ENCODE measurements around the gene PPP3CA.

Gene PPP3CA

DNA sequence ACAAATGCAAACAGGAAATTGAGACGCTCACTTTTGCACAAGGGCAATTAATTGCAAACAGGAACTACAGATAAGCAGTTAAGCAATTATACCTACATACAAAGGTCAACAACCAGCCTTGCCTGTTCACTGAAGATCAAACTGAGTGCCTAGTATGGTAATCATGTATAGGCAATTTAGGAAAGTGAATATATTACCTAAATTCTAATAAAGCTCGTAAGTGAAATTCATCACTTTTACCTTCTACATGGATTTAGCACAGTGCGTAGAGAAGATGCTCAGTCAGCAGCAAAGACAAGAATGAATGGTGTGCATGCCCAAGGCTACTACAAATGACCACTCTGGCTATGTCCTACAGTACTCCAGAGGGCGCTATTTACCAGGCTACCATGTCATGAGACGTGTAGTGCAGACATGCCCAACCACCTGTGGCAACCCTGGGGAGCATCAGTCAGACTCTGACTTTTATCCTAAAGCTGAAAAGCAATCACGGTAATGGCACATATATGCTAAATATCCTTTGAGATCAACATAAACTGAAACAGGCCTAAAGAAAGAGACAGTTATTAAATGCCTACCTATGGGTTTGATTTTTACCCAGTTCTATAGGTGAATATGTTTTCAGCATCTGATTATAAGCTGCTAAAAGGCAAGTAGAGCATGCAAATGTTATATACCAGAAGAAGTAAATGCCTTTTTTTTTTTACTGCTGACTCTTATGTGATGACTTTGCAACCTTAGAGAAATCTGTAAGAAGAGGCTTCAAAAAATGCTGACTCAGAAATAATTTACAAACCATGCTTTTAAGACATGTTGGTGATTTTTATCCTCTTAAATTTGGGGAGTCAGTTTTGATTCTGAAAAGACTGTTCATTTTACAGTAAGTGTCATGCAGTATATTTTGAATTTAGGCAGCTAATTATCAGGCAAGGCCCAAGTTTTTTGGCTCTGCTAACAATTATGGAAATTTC is 178.0 kb downstream of the PPP3CA start:
- peak; percentile 61 for DNase-seq

DNA sequence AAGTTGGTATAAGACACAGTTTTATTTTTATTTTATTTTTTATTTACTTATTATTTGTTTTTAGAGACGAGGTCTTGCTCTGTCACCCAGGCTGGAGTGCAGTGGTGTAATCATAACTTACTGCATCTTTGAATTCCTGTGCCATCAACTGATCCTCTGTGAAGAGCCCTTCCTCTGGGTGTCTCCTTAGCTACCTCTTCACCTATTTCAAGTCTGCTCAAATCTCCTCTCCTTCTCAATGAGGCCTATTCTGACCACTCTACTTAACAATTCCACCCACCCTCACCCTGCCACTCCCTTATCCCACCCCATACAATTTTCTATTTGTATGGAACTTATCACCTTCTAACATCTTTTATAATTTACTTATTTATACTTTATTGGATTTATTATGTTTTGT is 183.4 kb downstream of the PPP3CA start:
- no peak for DNase-seq

DNA sequence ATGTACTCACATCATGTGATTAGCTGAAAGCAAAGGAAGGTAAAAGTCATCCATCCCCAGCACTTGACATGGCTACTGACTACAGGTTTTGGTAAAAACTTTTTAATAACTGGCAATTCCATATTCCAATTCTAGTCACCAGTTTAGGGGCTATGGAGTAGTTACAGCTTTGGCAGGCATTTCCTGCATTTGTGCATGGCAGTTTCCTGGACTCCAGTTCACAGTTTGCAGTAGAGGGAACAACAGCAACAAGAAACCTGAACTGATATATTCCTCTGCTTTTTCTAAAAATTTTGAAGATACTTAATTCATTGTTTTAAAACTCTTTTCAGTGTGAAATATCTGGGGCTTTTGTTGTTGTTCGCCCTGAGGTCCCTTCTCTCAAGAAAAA is 184.3 kb downstream of the PPP3CA start:
- DNase-seq = no peak

DNA sequence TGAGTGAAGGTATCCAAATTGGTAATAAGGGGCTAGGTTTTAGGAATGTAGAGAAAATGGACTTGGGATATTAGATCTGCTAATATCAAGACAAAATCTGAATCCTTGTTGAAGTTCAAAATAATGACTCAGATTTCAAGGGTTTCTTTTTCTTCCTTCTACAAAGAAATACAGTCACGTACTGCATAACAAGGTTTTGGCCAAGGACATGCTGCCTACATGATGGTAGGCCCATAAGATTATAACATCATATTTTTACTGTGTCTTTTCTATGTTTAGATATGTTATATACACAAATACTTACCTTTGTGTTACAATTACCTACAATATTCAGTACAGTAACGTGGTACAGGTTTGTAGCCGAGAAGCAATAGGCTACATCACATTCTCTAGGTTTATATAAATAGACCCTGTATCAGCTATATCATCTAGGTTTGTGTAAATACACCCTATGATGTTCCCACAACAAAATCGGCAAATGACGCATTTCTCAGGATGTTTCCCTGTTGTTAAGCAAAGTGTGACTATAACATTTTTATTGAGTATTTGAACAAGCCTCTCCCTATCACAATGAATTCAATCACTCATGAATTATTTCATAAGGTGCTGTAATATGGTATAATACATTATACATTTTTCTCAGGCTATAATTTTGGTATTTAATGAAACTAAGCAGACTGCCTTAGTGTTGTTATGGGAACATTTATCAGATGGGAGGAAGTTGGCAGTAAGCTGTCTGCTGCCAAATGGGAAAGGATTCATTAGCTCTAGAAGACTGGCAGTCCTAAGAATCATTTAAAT is 186.3 kb downstream of the PPP3CA start:
- DNase-seq = no peak

DNA sequence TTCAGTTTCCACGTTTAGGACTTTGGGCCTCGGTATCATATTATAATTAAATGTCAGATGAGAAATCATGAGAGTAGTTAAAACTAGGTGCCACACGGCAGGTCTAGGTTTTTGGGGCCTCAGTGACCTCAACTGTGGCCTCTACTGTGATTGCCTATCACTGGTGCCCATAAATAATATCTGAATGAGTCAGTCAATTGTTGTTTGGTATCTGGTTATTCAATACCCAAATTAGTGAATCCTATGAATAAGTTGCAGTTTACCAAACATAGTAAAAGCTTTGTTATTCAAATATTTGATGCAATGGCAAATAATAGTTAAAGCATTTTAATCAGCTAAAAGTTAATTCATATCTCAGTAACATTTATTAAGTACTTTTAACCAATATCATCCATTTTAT is 188.8 kb downstream of the PPP3CA start:
- DNase-seq = no peak

DNA sequence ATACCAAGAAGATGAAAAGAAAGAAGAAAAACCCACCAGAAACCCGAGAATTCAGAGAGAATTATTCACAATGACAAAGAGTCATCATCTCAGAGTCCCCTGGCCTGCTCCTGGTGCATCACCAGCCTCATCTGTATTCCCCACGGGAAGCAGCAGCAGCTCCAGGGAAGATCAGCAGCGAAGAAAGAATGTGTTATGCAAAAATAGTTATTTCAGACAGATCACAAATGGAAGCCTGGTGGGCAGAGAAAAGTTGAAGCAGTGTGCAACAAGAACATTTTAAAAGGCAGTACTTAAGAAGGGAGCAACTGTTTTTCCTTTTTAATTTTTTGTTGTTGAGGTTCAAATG is 189.2 kb downstream of the PPP3CA start:
- DNase-seq = no peak

DNA sequence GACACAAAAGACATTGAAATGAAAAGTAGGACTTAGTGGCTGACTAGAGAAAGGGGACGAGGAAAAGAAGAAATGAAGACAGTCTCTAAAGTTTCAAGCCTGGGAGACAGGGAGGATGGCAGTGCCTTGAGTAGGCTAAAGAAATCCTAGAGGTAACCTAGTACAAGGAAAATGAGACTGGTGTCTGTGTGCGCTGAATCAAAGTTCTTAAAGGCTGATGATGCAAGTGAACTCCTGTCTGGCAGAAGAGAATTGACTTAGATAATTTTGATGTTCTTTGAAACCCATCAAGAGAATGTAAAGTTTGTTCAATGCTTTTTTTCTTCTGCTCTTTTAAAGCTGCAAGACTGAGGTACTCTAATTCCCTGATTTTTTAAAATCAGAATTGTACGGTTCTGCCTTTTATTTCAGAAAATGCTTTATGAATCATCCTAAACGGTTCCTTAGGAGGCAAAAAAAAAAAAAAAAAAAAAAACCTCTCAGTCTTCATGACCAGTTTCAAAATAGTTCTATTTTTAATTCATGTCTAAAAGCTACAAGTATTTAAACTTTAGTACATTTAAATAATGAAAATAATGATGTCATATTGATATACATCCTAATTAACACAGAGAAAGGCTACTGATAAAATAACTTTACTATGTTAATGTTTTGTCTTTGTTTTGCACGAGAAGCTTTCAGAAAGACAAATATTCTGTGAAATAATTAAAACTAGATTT is 189.8 kb downstream of the PPP3CA start:
- no peak for DNase-seq

DNA sequence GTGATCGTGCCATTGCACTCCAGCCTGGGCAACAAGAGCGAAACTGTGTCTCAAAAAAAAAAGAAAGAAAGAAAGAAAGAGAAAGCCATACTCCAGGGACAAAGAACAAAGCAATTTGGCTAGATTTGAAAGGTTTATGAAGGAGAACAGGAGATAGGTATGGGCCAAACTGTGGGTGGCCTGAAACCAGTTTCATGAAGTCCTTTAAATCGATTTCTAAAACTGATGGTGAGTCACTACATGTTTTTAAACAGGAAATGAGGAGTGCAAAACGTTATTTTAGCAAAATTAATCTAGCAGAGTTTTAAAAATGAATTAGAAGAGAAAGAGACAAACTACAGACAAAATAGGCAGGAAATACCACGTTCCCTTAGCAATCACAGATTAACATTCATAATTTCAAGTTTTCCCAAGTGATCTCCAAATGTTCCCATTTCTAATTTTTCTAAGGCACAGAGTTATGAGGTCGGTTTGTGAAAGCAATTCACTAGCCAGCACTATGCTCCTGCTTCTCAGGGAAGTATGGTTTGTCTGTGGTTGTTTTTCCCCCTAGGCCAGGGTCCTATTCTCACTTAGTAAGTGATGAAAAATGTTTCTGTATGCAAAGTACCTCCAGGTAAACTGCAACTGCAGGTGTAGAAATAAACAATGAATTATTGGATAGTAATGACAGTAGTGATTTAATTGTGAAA is 190.6 kb downstream of the PPP3CA start:
- DNase-seq = no peak

DNA sequence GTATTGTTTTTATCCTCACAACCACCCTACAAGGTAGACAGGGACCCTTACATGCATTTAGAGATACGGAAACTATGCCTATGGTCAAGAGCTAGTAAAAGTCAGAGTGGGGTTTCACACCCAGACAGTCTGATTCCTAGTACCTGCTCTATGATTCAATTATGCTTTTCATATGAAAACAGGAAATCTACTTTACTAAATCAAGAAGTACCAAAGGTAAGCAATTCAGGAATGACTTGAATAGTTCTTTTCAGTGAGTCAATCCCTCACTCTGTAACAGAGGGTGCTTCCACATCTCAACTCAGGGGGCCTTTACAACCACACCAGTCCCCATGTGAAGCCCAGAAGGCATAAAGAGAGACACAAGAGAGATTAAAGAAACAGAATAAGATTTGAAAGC is 191.4 kb downstream of the PPP3CA start:
- peak; percentile 14 for DNase-seq

DNA sequence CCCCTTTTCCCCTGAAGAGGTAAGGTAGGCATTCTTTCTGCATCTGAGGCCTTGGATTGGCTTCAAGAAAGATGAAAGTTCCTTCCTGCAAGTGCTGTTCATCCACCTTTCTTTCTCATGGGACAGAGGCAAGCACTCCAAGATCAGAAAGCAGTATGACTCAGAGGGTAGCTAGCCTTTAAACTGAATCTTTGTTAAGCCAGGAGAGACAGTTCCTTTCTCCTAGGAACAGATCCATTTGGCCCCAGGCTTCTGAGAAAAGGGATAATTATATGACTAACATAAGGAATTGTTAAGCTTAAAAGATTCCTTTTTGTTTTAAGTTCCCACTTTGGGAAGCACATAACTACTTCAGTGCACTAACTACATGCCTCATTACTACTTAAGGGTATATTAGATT is 192.0 kb downstream of the PPP3CA start:
- no peak for DNase-seq

DNA sequence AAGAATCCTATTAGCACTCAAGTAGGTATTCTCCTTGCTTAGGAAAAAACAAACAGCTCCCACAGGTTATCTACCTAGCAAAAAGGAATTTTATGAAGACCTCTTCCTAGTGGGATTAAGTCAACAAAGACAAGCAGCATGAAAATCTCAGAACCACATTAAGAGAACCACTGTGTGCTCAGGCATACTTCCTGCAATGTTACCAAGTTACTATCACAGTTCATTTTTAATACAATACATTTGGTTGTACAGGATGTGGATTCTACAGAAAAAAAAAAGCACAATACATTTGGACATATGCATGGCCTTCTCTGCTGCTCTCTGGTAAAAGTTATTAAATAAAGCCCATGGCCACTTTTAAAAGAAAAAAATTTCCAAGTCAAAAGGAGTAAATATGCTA is 193.7 kb downstream of the PPP3CA start:
- DNase-seq = no peak

DNA sequence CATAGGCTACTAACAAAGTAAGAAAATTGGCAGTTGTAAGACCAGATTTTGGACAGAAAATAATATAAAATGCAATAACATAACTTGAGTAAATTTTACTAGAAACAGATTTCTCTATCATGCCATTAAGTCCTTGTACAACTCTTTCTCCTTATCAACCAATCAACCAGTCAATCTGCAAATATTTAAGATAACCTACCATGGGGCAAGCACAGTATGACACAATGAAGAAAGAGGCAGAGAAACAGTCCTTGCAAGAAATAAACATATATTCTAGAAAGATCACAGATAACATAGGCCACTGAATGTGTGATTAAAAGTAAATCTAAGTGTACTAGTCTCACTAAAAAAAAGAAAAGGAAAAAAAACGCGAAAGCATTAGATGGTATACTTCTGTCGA is 194.8 kb downstream of the PPP3CA start:
- DNase-seq = no peak

DNA sequence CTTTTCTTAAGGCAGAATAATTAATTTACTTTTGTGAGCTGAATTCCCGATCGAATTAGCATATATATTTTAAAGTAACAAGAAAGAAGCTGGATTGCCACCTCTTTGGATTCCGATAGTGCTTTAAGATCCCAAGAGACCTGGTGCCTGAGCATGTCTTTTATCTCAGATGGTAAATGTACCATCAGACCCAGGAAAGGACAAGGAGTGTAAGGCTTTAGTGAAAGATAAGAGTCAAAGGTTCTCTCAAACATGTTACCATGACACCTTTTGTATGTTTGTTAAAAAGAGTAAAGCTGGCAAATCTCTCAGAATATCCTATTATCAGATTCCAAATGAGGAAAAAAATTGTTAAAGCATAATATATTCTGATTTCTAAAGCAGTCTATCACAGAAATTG is 198.8 kb downstream of the PPP3CA start:
- no peak for DNase-seq

DNA sequence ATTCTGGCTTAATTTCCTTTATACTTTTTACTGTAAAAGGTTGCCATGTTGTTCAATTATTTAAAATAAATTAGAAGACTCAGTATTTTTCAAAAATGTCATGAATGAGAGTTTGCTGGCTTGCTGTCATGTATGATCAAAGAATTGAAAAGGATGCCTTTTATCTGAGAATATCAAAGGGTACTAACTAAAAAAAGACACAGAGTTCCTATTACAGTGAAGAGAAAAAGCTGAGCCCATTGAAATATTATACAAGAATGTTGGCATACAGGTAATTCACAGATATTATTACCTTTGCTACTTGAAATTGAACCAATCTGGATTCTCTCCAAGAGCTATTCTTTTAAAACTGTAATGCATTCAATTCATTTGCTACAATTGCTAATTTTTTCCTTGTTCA is 200.0 kb downstream of the PPP3CA start:
- DNase-seq = no peak

DNA sequence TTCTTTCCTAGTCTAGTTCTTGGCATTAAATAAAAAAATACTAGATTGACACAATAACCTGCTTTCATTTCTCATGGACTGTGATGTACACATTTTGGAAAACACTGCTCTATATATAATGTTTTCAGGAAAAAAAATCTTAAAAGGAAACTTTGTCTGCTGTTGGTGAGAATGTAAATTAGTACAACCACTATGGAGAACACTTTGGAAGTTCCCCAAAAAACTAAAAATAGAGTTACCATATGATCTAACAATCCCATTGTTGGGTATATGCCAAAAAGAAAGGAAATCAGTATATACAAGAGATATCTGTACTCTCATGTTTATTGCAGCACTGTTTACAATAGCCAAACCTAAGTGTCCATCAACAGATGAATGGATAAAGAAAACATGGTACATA is 202.3 kb downstream of the PPP3CA start:
- DNase-seq = no peak

DNA sequence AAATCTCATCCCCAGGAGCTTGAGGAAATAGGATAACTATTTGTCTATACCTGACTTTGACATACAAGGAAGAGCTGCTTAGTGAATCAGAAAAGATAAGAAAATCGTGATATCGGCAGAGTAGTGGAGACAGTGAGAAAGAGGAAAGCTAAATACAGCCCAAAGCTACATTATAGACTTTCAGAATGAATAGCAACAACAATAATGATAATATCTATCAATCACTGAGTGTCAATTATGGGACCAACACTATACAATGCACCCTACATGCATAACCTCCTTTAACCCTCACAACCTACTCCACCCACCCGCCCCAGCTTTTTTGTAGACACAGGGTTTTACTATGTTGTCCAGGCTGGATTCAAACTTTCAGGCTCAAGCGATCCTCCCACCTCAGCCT is 205.1 kb downstream of the PPP3CA start:
- DNase-seq = no peak

DNA sequence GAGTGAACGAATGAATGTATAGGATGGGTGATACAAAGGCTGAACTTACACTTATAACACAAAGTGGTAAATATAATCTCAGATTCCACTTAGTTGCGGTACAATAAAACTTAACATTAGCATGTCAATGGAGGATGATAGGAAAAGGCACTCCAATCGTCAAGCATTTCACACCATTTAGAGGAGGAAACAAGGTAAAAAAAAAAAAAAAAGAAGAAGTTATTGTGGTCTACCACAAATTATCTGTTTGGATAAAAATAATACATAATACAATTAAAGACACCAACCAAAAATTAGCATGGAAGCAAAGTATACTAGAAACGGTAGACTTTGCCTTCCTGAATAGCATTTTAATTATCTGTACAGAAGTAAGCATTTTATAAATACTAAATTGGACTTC is 205.5 kb downstream of the PPP3CA start:
- DNase-seq = no peak

DNA sequence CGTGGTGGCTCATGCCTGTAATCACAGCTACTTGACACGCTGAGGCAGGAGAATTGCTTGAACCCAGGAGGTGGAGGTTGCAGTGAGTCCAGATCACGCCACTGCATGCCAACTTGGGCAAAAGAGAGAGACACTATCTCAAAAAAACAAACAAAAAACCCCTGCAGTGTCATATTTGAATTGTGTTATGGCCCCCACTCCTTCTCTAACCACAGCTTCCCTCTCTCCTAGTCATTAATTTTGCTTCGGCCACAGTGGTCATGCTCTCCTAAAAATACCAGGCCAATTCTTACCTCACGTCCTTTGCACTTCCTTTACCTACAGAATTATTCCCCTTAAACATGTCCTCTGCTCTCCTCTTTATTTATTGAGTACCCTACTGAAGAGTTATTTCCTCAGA is 206.1 kb downstream of the PPP3CA start:
- DNase-seq = no peak

DNA sequence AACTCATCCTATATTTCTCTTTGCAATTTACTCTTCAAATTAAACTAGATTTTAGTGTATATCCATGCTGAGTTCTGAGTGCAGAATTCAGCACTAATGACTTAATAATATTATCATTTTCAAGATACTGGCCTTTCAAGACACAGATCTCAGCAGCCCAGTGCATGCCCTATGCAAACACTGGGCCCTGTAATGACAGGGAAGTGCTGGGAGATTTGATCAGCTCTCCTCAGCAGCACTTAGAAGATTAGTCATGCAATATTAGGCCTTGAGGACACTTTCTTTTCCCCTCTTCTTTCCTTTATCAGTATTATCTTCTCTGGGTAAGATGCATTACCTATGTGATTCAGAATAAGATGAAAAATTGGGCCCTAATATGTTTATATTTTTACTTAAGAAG is 207.1 kb downstream of the PPP3CA start:
- no peak for DNase-seq

DNA sequence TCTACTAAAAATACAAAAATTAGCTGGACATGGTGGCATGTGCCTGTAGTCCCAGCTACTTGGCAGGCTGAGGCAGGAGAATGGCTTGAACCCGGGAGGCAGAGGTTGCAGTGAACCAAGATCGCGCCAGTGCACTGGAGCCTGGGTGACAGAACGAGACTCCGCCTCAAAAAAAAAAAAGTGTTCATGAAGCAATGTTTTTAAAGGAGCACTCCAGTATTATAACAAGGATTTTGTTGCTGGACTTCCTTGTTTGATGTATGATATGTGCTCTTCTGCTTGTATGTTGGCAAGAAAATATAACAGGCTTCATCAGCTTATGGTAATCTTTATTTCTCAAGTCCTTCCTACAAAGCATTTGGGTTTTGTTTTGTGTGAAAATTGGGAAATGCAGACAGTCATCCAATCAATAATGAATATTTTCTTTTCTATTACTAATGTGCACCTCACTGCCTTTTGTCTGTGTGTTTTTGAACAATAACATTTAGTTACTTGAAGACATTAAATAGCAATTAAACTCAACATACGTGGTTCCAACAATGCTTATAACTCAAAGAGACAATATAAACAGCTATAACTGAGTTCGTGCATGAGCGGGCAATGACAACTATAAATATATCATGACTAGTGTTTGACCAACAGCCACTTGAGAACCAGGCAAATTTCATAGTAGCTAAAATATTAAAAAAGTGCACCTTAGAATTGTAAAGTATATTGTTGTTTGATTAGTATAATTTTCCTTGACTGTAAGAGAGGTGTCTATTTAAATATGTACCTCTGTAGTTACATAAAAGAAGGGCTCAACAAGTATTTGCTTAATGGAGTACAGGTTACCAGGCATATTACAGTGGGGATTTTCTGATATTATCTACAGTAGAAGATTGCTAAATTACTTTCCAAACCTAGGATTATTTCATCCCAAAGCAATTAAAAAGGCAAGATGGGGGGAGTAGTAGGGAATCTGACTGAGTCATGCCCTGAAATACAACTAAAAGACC is 210.7 kb downstream of the PPP3CA start:
- no peak for DNase-seq

DNA sequence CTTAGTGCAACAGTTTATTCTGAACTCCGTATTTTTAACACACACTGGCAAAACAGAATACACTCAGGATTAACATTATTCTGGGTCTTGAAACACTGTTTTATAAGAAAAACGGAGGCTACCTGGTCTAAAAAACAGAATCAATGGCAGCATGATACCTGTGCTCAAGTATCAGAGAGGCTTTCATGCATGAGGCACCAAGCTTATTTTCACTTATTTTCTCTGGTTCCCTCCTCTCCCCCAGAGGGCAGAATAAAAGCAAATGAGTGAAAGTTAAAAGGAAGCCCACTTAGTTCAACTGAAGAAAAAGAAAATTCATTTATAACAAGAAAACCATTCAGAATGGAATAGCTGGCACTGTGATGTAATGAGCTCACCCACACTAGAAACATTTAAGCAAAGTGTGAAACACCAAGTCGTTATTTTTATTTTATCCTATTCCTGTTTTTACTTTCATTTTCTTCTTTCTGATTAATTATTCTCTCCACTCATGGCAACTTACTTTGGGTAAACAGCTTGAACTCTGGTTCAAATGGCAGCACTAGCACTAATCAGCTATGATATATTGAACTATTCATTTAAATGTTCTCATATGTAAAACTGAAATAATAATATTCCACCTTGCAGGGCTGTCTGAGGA is 211.8 kb downstream of the PPP3CA start:
- no peak for DNase-seq
